ENCODE data around the gene EVC. TPM values are rescaled to one million over a fixed set of nuclear protein-coding genes. Genes with fewer than 3 reads are reported as not detected.

EVC gene
- total RNA-seq, 1 donor from 2014 or later, result 9.5 TPM

- TF ChIP-seq CTCF (IDR thresholded peaks at IDR 0.05; ENCODE audit: insufficient read depth, low read length, severe bottlenecking), result no peak
- Histone ChIP-seq H3K27me3 (ENCODE audit: control insufficient read depth, insufficient read depth, low read length) (no peaks in the 10 kb centered on the region), H3K36me3 (ENCODE audit: control insufficient read depth, insufficient read depth, low read length) (peaks cover 25% of the 10 kb centered on the region), H3K4me3 (ENCODE audit: low read depth, low read length) (no peak overlapping the region)
- DNase-seq (ENCODE audit: low read depth), result no peak
- no peak for FAIRE-seq
Measured at GRCh38 chr4:5755161-5755560, 44.2 kb downstream of the EVC start.

GRCh38 chr4:5755679-5756078, 44.7 kb downstream of the EVC start:
- FAIRE-seq (no peak), DNase-seq (ENCODE audit: low read depth) (no peak)
- Histone ChIP-seq H3K4me3 (ENCODE audit: low read depth, low read length) (no peak overlapping the region), H3K36me3 (ENCODE audit: control insufficient read depth, insufficient read depth, low read length) (peaks cover 25% of the 10 kb centered on the region), H3K27me3 (ENCODE audit: control insufficient read depth, insufficient read depth, low read length) (no peaks in the 10 kb centered on the region)
- no peak for TF ChIP-seq CTCF (IDR thresholded peaks at IDR 0.05; ENCODE audit: insufficient read depth, low read length, severe bottlenecking)

GRCh38 chr4:5756271-5756670, 45.3 kb downstream of the EVC start:
- H3K36me3 ChIP-seq (ENCODE audit: control insufficient read depth, insufficient read depth, low read length), result peaks cover 25% of the 10 kb centered on the region
- no peak for TF ChIP-seq CTCF (IDR thresholded peaks at IDR 0.05; ENCODE audit: insufficient read depth, low read length, severe bottlenecking)
- no peak for FAIRE-seq

GRCh38 chr4:5757091-5757490, 46.1 kb downstream of the EVC start:
- no peak overlapping the region for H3K4me3 ChIP-seq (ENCODE audit: low read depth, low read length)
- H3K36me3 ChIP-seq (ENCODE audit: control insufficient read depth, insufficient read depth, low read length), result peaks cover 25% of the 10 kb centered on the region
- no peak for DNase-seq (ENCODE audit: low read depth)
- no peak for FAIRE-seq
- no peak for TF ChIP-seq CTCF (IDR thresholded peaks at IDR 0.05; ENCODE audit: insufficient read depth, low read length, severe bottlenecking)
- H3K27me3 ChIP-seq (ENCODE audit: control insufficient read depth, insufficient read depth, low read length), result no peaks in the 10 kb centered on the region

More at GRCh38 chr4:5756271-5756670, 45.3 kb downstream of the EVC start:
- no peak overlapping the region for H3K4me3 ChIP-seq (ENCODE audit: low read depth, low read length)
- no peak for DNase-seq (ENCODE audit: low read depth)
- no peaks in the 10 kb centered on the region for H3K27me3 ChIP-seq (ENCODE audit: control insufficient read depth, insufficient read depth, low read length)

- no peaks in the 10 kb centered on the region for H3K27me3 ChIP-seq (ENCODE audit: control insufficient read depth, insufficient read depth, low read length)
- H3K4me3 ChIP-seq (ENCODE audit: low read depth, low read length), result no peak overlapping the region
- FAIRE-seq (no peak), DNase-seq (ENCODE audit: low read depth) (no peak)
- H3K36me3 ChIP-seq (ENCODE audit: control insufficient read depth, insufficient read depth, low read length), result peaks cover 25% of the 10 kb centered on the region
- no peak for TF ChIP-seq CTCF (IDR thresholded peaks at IDR 0.05; ENCODE audit: insufficient read depth, low read length, severe bottlenecking)
Measured at GRCh38 chr4:5757536-5757935, 46.5 kb downstream of the EVC start.

- H3K36me3 ChIP-seq (ENCODE audit: control insufficient read depth, insufficient read depth, low read length), result peaks cover 24% of the 10 kb centered on the region
- DNase-seq (ENCODE audit: low read depth), result no peak
Measured at GRCh38 chr4:5757954-5758353, 47.0 kb downstream of the EVC start.

More at GRCh38 chr4:5757954-5758353, 47.0 kb downstream of the EVC start:
- Histone ChIP-seq H3K27me3 (ENCODE audit: control insufficient read depth, insufficient read depth, low read length) (no peaks in the 10 kb centered on the region), H3K4me3 (ENCODE audit: low read depth, low read length) (no peak overlapping the region)
- FAIRE-seq, result no peak
- no peak for TF ChIP-seq CTCF (IDR thresholded peaks at IDR 0.05; ENCODE audit: insufficient read depth, low read length, severe bottlenecking)
